ENCODE results near the gene VPS8.

DNA sequence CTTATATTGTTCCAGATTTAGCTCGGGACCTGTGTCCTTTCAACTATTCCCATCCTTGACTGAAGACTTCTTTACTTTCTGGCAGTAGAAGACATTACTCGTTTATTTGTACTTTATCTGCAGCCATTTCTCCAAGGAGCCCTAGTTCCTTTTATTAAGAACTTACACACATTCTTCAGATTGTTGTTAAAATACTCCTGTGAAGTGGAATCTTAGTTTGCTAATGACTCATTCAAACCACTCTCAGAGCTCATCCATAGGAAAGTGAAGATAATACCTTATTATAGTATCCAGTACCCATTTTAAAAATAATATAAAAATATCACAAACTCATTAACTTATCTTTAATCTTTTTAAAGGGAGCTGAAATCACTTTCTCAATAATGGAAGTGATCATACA, 277.4 kb downstream of the VPS8 start:
- TF ChIP-seq, protein P1, sequence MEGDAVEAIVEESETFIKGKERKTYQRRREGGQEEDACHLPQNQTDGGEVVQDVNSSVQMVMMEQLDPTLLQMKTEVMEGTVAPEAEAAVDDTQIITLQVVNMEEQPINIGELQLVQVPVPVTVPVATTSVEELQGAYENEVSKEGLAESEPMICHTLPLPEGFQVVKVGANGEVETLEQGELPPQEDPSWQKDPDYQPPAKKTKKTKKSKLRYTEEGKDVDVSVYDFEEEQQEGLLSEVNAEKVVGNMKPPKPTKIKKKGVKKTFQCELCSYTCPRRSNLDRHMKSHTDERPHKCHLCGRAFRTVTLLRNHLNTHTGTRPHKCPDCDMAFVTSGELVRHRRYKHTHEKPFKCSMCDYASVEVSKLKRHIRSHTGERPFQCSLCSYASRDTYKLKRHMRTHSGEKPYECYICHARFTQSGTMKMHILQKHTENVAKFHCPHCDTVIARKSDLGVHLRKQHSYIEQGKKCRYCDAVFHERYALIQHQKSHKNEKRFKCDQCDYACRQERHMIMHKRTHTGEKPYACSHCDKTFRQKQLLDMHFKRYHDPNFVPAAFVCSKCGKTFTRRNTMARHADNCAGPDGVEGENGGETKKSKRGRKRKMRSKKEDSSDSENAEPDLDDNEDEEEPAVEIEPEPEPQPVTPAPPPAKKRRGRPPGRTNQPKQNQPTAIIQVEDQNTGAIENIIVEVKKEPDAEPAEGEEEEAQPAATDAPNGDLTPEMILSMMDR (IDR thresholded peaks at IDR 0.05; ENCODE audit: insufficient read depth, low read length): no peak
- TF ChIP-seq POLR2AphosphoS5 (IDR thresholded peaks at IDR 0.05; ENCODE audit: low read depth) (no peak), SPI1 (IDR thresholded peaks at IDR 0.05; ENCODE audit: borderline replicate concordance, low read depth) (no peak)
